A549 (cell line): ENCODE measurements around the gene MED12L.

Experiments used
- POLR2A ChIP-seq: IDR thresholded peaks from 2 replicates; pipeline ENCODE4 v1.6.1; 2012; ENCODE audit warnings: mild to moderate bottlenecking, low read length
- RAD21 ChIP-seq, 2 experiments: fragments of >200 bp in 1 of 2; sonication (Bioruptor Twin) in 1 of 2; formaldehyde crosslinking in 1 of 2; IDR thresholded peaks in 1 of 2; conservative IDR thresholded peaks in 1 of 2; 2 replicates in 1 of 2; 3 replicates in 1 of 2; pipeline ENCODE4 v1.6.1; 2012 to 2018; ENCODE audit warnings: inconsistent platforms in 1 of 2
- TP53 ChIP-seq: fragments of 250-450 bp; sonication (Bioruptor Pico); IDR thresholded peaks from 2 replicates; pipeline ENCODE4 v1.5.0; 2021; ENCODE audit warnings: mild to moderate bottlenecking, moderate library complexity
- TF ChIP-seq, protein P1 (sequence below): fragments of 200-600 bp; sonication (generic); IDR thresholded peaks from 2 replicates; pipeline ENCODE4 v1.6.1; 2016; ENCODE audit warnings: antibody characterized with exemption, mild to moderate bottlenecking, moderate library complexity
- TF ChIP-seq, protein P2 (sequence below): fragments of >200 bp; sonication (Bioruptor Twin); formaldehyde crosslinking; IDR thresholded peaks from 3 replicates; pipeline ENCODE4 v1.5.1; 2016
- TF ChIP-seq, protein P3 (sequence below): fragments of 150-350 bp; IDR thresholded peaks from 2 replicates; pipeline ENCODE4 v1.6.1; 2014; ENCODE audit warnings: low read depth, mild to moderate bottlenecking, low read length

DNA sequence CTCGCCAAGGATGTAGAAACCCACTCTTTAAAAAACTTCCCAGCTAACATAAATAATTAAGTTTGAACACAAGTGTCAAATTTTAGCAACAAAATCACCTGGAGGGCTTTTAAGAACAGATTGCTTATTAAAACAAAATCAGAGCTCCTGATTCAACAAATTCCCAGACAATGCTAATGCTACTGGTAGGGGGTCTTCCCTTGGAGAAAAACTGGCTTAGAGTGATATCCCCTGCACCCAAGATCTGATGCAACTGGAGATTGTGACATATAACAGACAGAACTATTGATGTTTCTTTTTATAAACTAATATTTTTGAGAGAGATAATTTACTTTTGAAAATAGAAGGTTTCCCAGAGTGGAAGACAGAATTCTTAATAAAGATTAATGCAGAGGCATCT is 355.5 kb downstream of the MED12L start:
- TF ChIP-seq, protein P1, sequence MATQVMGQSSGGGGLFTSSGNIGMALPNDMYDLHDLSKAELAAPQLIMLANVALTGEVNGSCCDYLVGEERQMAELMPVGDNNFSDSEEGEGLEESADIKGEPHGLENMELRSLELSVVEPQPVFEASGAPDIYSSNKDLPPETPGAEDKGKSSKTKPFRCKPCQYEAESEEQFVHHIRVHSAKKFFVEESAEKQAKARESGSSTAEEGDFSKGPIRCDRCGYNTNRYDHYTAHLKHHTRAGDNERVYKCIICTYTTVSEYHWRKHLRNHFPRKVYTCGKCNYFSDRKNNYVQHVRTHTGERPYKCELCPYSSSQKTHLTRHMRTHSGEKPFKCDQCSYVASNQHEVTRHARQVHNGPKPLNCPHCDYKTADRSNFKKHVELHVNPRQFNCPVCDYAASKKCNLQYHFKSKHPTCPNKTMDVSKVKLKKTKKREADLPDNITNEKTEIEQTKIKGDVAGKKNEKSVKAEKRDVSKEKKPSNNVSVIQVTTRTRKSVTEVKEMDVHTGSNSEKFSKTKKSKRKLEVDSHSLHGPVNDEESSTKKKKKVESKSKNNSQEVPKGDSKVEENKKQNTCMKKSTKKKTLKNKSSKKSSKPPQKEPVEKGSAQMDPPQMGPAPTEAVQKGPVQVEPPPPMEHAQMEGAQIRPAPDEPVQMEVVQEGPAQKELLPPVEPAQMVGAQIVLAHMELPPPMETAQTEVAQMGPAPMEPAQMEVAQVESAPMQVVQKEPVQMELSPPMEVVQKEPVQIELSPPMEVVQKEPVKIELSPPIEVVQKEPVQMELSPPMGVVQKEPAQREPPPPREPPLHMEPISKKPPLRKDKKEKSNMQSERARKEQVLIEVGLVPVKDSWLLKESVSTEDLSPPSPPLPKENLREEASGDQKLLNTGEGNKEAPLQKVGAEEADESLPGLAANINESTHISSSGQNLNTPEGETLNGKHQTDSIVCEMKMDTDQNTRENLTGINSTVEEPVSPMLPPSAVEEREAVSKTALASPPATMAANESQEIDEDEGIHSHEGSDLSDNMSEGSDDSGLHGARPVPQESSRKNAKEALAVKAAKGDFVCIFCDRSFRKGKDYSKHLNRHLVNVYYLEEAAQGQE = no peak
- TF ChIP-seq, protein P2, sequence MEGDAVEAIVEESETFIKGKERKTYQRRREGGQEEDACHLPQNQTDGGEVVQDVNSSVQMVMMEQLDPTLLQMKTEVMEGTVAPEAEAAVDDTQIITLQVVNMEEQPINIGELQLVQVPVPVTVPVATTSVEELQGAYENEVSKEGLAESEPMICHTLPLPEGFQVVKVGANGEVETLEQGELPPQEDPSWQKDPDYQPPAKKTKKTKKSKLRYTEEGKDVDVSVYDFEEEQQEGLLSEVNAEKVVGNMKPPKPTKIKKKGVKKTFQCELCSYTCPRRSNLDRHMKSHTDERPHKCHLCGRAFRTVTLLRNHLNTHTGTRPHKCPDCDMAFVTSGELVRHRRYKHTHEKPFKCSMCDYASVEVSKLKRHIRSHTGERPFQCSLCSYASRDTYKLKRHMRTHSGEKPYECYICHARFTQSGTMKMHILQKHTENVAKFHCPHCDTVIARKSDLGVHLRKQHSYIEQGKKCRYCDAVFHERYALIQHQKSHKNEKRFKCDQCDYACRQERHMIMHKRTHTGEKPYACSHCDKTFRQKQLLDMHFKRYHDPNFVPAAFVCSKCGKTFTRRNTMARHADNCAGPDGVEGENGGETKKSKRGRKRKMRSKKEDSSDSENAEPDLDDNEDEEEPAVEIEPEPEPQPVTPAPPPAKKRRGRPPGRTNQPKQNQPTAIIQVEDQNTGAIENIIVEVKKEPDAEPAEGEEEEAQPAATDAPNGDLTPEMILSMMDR = no peak
- TF ChIP-seq RAD21 (conservative IDR thresholded peaks at IDR 0.05 in 1 of 2, IDR thresholded peaks at IDR 0.05 in 1 of 2) (no peak), POLR2A (no peak), TP53 (CRISPR knock-in tag) (no peak)
- TF ChIP-seq, protein P3, sequence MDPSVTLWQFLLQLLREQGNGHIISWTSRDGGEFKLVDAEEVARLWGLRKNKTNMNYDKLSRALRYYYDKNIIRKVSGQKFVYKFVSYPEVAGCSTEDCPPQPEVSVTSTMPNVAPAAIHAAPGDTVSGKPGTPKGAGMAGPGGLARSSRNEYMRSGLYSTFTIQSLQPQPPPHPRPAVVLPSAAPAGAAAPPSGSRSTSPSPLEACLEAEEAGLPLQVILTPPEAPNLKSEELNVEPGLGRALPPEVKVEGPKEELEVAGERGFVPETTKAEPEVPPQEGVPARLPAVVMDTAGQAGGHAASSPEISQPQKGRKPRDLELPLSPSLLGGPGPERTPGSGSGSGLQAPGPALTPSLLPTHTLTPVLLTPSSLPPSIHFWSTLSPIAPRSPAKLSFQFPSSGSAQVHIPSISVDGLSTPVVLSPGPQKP = no peak
